Stimulated activated naive CD8-positive, alpha-beta T cell treated with anti-CD3 and anti-CD28 coated beads, Interleukin-15, amount 100 ng/mL, for 72 hours (primary cell): ENCODE data around the gene ZNF484.
"Not testable (repeated sequence)": the region's sequence is repeated elsewhere in the genome, so short reads cannot be mapped to it uniquely, and the experiment has no call there.

Experiments used
- ATAC-seq: fragments of 150-1000 bp; cut with Tn5 transposase; 2 replicates; pipeline ENCODE4 v1.10.0; 2021; ENCODE audit warnings: mild to moderate bottlenecking, moderate library complexity
- DNase-seq, 2 donors: peaks; one replicate each; pipeline ENCODE4 v3.0.0; 2021 to 2022
- H3K27ac Mint-ChIP-seq, 2 donors: one replicate each; pipeline ENCODE4 v1.8.0; 2022; ENCODE audit warnings: mild to moderate bottlenecking in 2 of 2, mixed read lengths in 2 of 2, moderate library complexity in 2 of 2
- H3K27me3 Mint-ChIP-seq: one replicate; pipeline ENCODE4 v1.8.0; 2022; ENCODE audit warnings: mixed read lengths
- H3K4me1 Mint-ChIP-seq: one replicate; pipeline ENCODE4 v1.8.0; 2022; ENCODE audit warnings: mild to moderate bottlenecking, mixed read lengths
- H3K4me3 Mint-ChIP-seq, 2 donors: one replicate each; pipeline ENCODE4 v1.8.0; 2022; ENCODE audit warnings: mild to moderate bottlenecking in 2 of 2, mixed read lengths in 2 of 2, moderate library complexity in 1 of 2
- H3K9me3 Mint-ChIP-seq, 2 donors: one replicate each; pipeline ENCODE4 v1.8.0; 2022; ENCODE audit warnings: mixed read lengths in 2 of 2

Gene ZNF484

DNA sequence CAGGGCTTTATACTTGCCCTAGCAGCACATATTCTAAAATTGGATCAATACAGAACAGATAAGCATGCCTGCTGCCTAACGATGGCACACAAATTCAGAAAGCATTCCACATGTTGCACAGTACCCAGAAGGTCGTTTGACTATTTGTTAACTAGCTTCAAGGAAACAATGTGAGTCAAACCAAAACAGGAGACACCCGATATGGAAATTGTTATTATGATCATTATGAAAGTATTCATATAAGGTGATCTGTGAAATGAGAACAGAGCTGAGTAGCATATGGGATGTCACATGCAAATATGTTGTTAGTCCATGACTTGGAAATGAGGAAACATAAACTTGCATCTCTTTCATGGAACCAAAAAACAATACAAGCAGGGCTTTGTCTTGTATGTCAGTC, 56.9 kb downstream of the ZNF484 start:
- Mint-ChIP-seq H3K4me3 (no peak overlapping the region), H3K4me1 (peaks cover 5% of the 10 kb centered on the region), H3K27me3 (peaks cover 8% of the 10 kb centered on the region), H3K9me3 (no peaks in the 10 kb centered on the region), H3K27ac (no peak overlapping the region)
- ATAC-seq = no peak
- no peak for DNase-seq

DNA sequence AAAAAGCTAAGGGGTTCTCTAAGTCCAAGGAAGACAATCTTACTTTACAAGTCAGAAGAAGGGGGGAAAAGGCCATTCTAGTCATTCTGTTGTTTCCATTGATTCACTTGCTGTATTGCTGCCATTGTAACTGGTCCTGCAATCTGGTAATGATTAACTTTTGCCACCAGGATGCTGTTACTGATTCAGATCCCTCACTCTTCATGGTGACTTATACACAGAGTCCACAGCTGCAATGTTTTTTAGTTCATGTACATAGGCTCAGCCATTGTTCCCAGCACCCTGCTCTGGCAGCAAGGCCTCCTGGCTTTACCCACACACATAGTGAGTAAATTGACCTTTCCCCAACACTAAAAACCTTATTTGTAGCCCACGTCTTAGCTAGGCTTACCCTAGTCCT, 57.9 kb downstream of the ZNF484 start:
- not testable (repeated sequence) for DNase-seq, ATAC-seq, H3K9me3 Mint-ChIP-seq, H3K4me1 Mint-ChIP-seq, H3K27ac Mint-ChIP-seq, H3K4me3 Mint-ChIP-seq
- peaks cover 18% of the 10 kb centered on the region for H3K27me3 Mint-ChIP-seq

DNA sequence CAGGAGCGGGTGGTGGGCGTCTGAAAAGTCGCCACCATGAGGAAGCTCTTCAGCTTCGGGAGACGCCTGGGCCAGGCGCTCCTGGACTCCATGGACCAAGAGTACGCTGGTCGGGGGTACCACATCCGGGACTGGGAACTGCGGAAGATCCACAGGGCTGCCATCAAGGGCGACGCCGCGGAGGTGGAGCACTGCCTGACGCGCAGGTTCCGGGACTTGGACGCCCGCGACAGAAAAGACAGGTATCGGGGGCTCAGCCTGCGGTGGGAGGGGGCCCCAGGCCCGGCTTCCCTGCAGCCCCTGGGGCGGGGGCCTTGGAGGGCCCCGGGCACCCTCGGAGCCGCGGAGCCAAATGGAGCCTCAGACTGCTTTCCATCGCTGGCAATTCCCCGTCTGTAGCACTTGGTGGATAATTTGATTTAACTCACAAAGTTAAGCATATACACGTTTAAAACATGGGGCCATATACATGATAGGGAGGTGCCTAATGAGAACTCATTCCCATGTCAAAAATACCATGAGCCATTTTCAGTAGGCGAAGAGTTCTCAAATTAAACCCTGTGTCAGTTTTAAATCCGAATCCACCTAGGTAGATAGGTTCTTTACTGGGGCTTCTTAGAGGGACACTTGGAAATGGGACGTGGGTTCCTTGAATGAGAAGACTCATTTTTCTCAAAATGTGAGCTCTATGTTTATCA, 68.1 kb downstream of the ZNF484 start:
- not testable (repeated sequence) for ATAC-seq, H3K9me3 Mint-ChIP-seq, DNase-seq
- Mint-ChIP-seq H3K4me1 (peaks cover 14% of the 10 kb centered on the region), H3K27me3 (peaks cover 59% of the 10 kb centered on the region), H3K27ac (peak overlapping the region in 1 of 2 donors; percentile 91), H3K4me3 (peak overlapping the region; percentile 92 to 93)

DNA sequence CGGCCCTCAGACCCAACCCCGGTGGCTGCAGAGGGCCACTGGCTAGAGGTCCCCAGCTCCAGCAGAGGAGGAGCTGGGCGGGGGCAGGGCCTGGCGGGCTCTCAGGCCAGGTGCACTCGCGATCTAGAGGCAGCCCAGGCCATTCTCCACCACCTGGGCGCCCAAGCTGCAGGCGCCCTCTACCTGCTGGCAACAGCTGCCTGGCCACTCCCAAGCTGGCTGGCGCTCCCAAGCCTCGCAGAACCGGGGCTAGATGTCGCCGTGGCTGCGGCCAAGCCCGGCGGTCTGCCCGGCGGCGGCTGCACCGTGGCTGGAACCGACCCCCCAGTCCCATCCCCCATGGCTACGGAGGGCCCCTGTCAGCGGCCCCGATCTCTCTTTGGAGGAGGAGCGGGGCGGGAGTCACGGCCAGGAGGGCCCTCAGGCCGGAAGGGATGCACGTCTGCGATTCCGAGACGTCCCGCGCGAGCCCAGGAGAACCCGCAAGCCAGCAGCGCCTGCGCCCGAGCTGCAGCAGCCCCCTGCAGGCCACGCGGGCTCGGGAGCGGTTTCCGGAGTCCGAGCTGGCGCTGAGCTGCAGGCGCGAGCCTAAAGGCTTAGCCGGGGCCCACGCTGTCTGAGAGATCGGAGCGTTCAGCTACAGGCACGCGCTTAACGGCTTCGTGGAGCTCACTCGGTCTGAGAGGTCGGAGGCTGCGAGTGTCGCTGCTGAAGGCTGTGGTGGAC, 68.9 kb downstream of the ZNF484 start:
- Mint-ChIP-seq H3K4me3 (peak overlapping the region; percentile 92 to 93), H3K9me3 (no peaks in the 10 kb centered on the region), H3K27me3 (peaks cover 50% of the 10 kb centered on the region)

DNA sequence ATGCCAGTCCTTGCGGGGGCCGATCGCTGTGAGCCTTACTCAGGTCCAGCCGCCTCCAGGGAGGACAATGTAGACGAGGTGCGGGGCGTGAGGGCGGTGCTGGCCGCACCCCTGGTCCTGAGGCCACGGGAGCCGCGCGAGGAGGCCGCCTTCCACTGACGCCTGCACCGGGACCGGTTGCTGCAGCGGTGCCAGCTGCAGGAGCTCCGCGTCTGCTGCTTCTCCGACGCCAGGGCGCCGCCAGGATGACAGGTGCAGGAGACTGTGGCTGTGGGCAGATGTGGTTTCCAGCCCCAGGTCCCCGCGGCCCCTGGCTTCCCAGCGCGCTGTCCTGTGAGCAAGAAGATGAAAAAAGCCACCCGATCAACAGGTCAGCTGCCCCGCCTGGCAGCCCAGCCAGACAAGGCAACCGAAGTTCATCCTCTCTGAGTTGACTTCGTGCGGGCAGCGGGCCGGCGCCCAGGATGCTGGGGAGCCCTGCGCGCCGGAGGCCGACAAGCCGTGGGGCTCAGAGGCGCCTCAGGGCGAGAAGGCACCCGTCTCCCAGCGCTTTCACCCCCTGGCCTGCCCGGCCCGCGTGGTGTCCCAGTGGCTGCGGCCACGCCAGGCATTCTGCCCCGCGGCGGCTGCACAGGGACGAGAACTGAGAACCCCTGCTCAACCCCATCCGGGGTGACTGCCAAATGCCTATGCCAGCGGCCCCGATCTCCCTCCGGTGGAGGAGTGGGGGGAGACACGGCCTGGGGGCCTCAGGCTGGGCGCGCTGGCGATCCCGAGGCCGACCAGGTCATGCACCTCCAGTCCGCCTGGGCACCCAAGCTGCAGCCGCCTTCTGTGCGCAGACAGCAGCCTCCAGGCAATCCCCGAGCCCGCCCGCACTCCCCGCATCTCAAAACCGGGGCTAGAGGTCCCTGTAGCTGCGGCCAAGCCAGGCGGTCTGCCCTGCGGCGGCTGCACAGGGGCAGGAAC, 69.8 kb downstream of the ZNF484 start:
- Mint-ChIP-seq H3K27ac (no peak overlapping the region), H3K4me3 (peak overlapping the region; percentile 53 to 93), H3K4me1 (peaks cover 8% of the 10 kb centered on the region), H3K9me3 (no peaks in the 10 kb centered on the region), H3K27me3 (peaks cover 50% of the 10 kb centered on the region)
- ATAC-seq (peak; percentile 56), DNase-seq (peak; percentile 37 to 43)

More for the DNA sequence above, 68.9 kb downstream of the ZNF484 start:
- ATAC-seq = peak; percentile 73
- peak; percentile 62 to 72 for DNase-seq
- peaks cover 8% of the 10 kb centered on the region for H3K4me1 Mint-ChIP-seq
- peak overlapping the region in 1 of 2 donors; percentile 91 for H3K27ac Mint-ChIP-seq

DNA sequence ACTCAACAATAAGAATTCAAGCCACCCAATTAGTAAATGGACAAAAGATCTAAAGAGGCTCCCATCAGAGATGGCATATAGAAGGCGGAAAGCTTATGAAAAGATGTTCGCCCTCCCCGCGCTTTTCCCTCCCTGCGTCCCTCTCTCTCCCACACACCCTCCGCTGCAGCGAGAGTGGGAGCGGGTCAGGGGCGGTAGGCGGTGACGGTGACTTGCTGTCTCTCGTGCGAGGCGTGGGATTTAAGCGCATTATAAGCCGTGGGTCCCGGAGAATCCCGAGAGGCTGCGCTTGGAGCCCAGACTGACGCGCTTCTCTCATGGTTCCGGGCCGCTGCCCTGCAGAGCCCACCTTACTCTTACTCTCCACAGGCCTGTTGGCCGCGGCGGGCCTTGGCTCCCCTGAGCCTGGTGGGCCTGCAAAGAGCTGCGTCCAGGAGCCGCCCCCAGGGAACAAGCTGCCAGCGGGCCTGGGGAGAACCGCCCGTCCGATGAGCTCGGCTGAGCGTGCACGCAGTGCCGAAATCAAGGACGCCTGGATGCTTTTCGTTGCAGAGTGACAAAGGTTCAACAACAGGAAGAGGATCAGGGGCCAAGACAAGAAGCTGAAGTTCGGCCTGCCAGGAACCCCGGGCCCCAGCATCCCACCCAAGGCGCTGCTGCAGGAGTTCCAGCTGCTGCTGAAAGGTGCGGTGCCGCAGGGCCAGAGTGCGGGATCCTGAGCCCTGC, 70.6 kb downstream of the ZNF484 start:
- peak overlapping the region; percentile 30 to 60 for H3K4me3 Mint-ChIP-seq

DNA sequence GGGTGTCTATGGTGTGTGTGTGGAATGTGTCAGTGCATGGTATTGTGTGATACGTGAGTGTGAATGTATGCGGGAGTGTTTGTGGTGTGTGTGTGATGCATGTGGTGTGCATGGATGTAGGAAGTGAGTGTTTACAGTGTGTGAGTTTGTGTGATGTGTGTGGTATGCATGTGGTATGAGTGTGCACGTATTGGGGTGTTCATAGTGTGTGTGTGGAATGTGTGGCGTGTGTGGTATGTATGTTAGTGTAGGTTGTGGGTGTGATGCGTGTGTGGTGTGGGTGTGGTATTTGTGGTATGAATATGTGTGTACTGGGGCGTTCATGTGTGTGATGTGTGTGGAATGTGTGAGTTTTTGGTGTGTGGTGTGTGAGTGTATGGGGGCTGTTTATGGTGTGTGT, 73.1 kb downstream of the ZNF484 start:
- H3K9me3 Mint-ChIP-seq = no peaks in the 10 kb centered on the region
- H3K27me3 Mint-ChIP-seq = peaks cover 34% of the 10 kb centered on the region
- no peak overlapping the region for H3K4me3 Mint-ChIP-seq
- DNase-seq (no peak), ATAC-seq (no peak)
- H3K27ac Mint-ChIP-seq = no peak overlapping the region
- peaks cover 8% of the 10 kb centered on the region for H3K4me1 Mint-ChIP-seq

More for the DNA sequence above, 70.6 kb downstream of the ZNF484 start:
- Mint-ChIP-seq H3K27me3 (peaks cover 50% of the 10 kb centered on the region), H3K4me1 (peaks cover 8% of the 10 kb centered on the region), H3K27ac (no peak overlapping the region), H3K9me3 (no peaks in the 10 kb centered on the region)
- DNase-seq (no peak), ATAC-seq (no peak)

DNA sequence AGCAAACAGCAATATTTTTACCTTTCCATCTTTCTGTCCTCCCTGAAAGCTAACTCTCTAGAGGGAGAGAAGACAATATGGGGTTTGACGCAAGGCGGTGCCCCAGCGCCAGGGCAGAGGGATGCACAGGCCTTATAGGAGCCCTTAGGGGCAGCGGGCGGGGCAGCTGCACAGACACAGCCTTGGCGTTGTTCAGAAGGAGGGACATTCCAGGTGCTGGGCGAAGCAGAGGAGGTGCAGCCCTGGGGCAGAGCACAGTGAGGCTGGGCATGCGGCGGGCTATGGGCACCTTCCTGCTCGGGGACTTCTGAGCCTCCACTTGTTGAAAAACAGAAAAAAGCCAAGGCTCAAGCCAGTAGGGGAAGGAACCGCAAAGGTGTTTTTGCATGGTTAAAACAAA, 79.5 kb downstream of the ZNF484 start:
- Mint-ChIP-seq H3K4me3 (no peak overlapping the region), H3K27ac (no peak overlapping the region), H3K4me1 (no peaks in the 10 kb centered on the region), H3K9me3 (no peaks in the 10 kb centered on the region), H3K27me3 (peaks cover 40% of the 10 kb centered on the region)
- DNase-seq (no peak), ATAC-seq (no peak)

DNA sequence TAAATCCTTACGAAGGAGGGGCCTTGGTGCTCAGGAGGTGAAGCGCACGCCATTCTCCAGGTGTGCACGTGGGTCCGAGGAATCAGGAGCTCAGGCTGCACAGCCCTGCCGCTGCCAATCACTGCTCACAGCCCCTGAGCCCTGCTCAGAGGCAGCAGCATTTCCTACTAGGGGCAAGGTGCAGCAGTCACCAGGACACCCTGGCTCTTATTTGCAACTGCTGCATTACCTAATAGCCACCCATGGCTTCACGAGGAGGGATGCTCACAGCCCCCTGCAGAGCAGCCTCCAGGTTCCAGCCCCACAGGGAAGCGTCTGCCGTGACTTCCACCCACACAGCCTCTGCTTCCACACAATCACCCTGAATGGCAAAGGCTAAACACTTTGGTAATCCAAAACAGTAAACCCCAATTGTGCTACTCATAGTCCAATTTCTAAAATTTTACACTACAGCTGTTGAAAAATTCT, 81.5 kb downstream of the ZNF484 start:
- peaks cover 41% of the 10 kb centered on the region for H3K27me3 Mint-ChIP-seq
- H3K27ac Mint-ChIP-seq, DNase-seq, H3K9me3 Mint-ChIP-seq, H3K4me3 Mint-ChIP-seq, ATAC-seq, H3K4me1 Mint-ChIP-seq: not testable (repeated sequence)

DNA sequence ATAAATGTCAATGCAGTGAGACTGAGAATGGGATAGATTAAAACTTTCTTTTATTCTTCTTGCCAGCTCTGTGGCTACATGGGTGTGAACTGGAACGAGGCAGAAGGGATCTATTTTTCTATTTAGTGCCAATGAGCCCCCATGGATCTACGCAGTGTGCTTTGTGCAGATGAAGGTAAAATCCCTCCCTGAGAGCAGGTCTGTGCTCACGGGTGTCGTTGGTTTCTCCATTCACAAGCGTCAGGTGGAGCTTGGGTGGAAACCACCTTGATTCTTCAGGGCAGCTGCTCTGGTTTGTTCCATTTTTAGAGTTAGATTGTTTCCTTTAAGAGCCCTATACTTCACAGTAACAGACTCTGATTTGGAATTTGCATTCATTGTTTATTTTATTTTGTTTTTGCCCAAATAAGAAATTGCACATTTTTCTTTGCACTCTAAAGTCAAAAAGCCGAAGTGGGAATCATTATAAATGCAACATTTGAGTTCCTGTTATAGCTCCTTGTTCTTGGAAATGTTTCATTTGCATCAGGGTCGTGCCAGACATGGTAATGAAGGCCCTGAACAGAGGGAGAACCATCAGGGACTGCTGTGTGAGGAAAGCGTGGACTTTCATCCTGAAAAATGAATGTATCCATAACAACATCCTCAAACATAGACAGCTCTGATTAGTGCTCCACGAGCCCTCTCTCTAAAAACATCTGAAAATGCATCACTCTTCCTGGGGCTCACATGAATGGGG, 82.1 kb downstream of the ZNF484 start:
- Mint-ChIP-seq H3K9me3 (no peaks in the 10 kb centered on the region), H3K4me1 (peaks cover 6% of the 10 kb centered on the region), H3K27me3 (peaks cover 47% of the 10 kb centered on the region), H3K27ac (no peak overlapping the region), H3K4me3 (no peak overlapping the region)
- DNase-seq = no peak
- no peak for ATAC-seq
